ENCODE results near the gene SNTN. TPM values are rescaled to one million over a fixed set of nuclear protein-coding genes. Genes with fewer than 3 reads are reported as not detected.

Gene SNTN
- total and polyA plus RNA-seq, 7 experiments from 2014 or later: not detected

DNA sequence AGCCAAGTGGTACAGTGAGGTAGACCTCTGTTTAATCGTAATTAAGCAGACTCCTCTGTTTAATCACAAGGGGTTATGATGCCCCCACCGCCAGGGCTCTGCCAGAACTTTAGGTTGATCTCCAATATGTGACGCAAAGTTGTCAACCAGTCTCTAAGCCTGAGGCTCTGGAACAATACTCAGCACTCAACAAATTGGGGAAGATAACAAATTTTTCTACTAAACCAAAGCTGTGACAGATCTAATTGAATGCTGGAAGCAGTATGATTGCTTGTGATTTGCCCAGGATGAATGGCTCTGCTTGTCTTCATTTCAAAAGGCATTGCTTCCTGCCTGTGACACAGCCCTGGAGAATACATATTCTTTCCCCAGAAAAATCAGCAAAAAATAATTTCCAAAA lies 57.1 kb downstream of the SNTN start:
- H3K27ac ChIP-seq (ENCODE audit: low read depth, low read length): no peak overlapping the region
- Mint-ChIP-seq H3K27me3 (peaks cover 0 to 14% (median 0%) of the 10 kb centered on the region in 5 donors), H3K4me3 (no peak overlapping the region)

More for the DNA sequence above, 57.1 kb downstream of the SNTN start:
- intact Hi-C loops (cut with micrococcal nuclease): no loop called here
- H3K36me3 ChIP-seq (ENCODE audit: control insufficient read depth in 2 of 3, insufficient read depth in 3 of 3, low read length in 3 of 3): no peaks in the 10 kb centered on the region
- ATAC-seq (no peak), DNase-seq (no peak)
- H3K9me3 ChIP-seq (ENCODE audit: control insufficient read depth in 2 of 3, low read length in 3 of 3): no peaks in the 10 kb centered on the region
- Mint-ChIP-seq H3K4me1 (no peaks in the 10 kb centered on the region), H3K36me3 (no peaks in the 10 kb centered on the region), H3K9me3 (peaks cover 0 to 6% (median 0%) of the 10 kb centered on the region in 11 donors), H3K27ac (no peak overlapping the region)
- ChIA-PET CTCF (no interaction called here), POLR2A (no interaction called here)
- no peaks in the 10 kb centered on the region for H3K27me3 ChIP-seq (ENCODE audit: control insufficient read depth in 2 of 2, insufficient read depth in 2 of 2, low read length in 2 of 2)
- no peaks in the 10 kb centered on the region for H3K4me1 ChIP-seq (ENCODE audit: control insufficient read depth in 2 of 2, insufficient read depth in 2 of 2, low read length in 2 of 2)
- no peak overlapping the region for H3K4me3 ChIP-seq (ENCODE audit: low read length)

Other genes with a start within 250 kb of the SNTN start
- gene C3orf49, start 166.6 kb downstream of the SNTN start, total RNA-seq: not detected
- not detected for gene C3orf49, start 166.6 kb downstream of the SNTN start, polyA plus RNA-seq
- 10 to 100 TPM; 24.6 to 86.2 (median 38.7) TPM for gene THOC7, start 211.1 kb downstream of the SNTN start, total RNA-seq
- 100 to 1,000 TPM in 1 of 2 donors, 10 to 100 TPM in 1; 60.0 to 113 TPM for gene THOC7, start 211.1 kb downstream of the SNTN start, polyA plus RNA-seq
- gene ATXN7, start 211.2 kb downstream of the SNTN start, total RNA-seq: 100 to 1,000 TPM in 4 of 5 experiments, 10 to 100 TPM in 1; 72.2 to 204 (median 160) TPM
- 10 to 100 TPM; 29.8 to 31.6 TPM for gene ATXN7, start 211.2 kb downstream of the SNTN start, polyA plus RNA-seq

Data from naive thymus-derived CD4-positive, alpha-beta T cell (primary cell).